H1 (cell line): ENCODE measurements around the gene ETDC. TPM values are rescaled to one million over a fixed set of nuclear protein-coding genes. Genes with fewer than 3 reads are reported as not detected.

Experiments used
- CTCF ChIA-PET: fragments of 300-600 bp; sonication (Branson Sonifier 250); formaldehyde crosslinking; loops from one replicate; lab custom pipeline; 2021; ENCODE audit not compliant: partially characterized antibody; lab: Charles Lee
- POLR2A ChIA-PET: fragments of 300-600 bp; sonication (Branson Sonifier 250); formaldehyde crosslinking; loops from one replicate; lab custom pipeline; 2021; ENCODE audit warnings: inconsistent platforms; ENCODE audit not compliant: partially characterized antibody; lab: Charles Lee
- DNase-seq, 2 experiments: peaks; one replicate each; pipeline versions ENCODE4 v3.0.0 to v3.0.0-alpha.2; 2010 to 2022; ENCODE audit warnings: low spot score in 2 of 2, low read depth in 1 of 2, mixed read lengths in 1 of 2
- FAIRE-seq: peaks from 2 replicates; lab custom pipeline; 2011; peaks lifted over from hg19 to GRCh38; lab: Jason Lieb, UNC
- H2AFZ ChIP-seq: 2 replicates; pipeline ENCODE4 v1.8.1; 2012; ENCODE audit warnings: low read length, inconsistent platforms
- H2AK5ac ChIP-seq: 2 replicates; pipeline ENCODE4 v1.6.1; 2013; ENCODE audit warnings: low read depth, low read length
- H2BK120ac ChIP-seq: replicated peaks from 2 replicates; pipeline ENCODE3; 2013; ENCODE audit warnings: low read depth, low read length, inconsistent platforms
- H2BK12ac ChIP-seq: 2 replicates; pipeline ENCODE4 v1.6.1; 2013; ENCODE audit warnings: low read depth, low read length
- H2BK15ac ChIP-seq: 2 replicates; pipeline ENCODE4 v1.6.1; 2013; ENCODE audit warnings: low read length
- H2BK20ac ChIP-seq: 2 replicates; pipeline ENCODE4 v1.6.1; 2013; ENCODE audit warnings: low read length
- H2BK5ac ChIP-seq: 2 replicates; pipeline ENCODE4 v1.6.1; 2013; ENCODE audit warnings: low read depth, low read length
- H3K14ac ChIP-seq: 2 replicates; pipeline ENCODE4 v1.6.1; 2013; ENCODE audit warnings: inconsistent platforms; ENCODE audit not compliant: insufficient read length
- H3K18ac ChIP-seq: 2 replicates; pipeline ENCODE4 v1.6.1; 2013; ENCODE audit warnings: low read length; ENCODE audit errors: extremely low read depth
- H3K23ac ChIP-seq: 2 replicates; pipeline ENCODE4 v1.6.1; 2013; ENCODE audit warnings: inconsistent platforms; ENCODE audit not compliant: insufficient read length
- H3K23me2 ChIP-seq: 2 replicates; pipeline ENCODE4 v1.6.1; 2013; ENCODE audit warnings: low read depth, low read length
- H3K27ac ChIP-seq: 2 replicates; pipeline ENCODE4 v1.6.1; 2011; ENCODE audit warnings: low read depth, low read length, inconsistent platforms
- H3K27me3 ChIP-seq, 4 experiments: replicated peaks in 1 of 4; 1 replicate in 1 of 4; 2 replicates in 3 of 4; pipeline versions ENCODE4 v1.6.1 to v1.8.1; 2011 to 2013; ENCODE audit warnings: low read length in 3 of 4, mild to moderate bottlenecking in 3 of 4, inconsistent platforms in 2 of 4, mixed read lengths in 2 of 4, moderate library complexity in 1 of 4; ENCODE audit not compliant: control insufficient read depth in 3 of 4, insufficient read depth in 3 of 4; ENCODE audit errors: extremely low read depth in 1 of 4
- H3K36me3 ChIP-seq, 4 experiments: 2 replicates each; pipeline versions ENCODE4 v1.6.1 to v1.8.1; 2011 to 2013; ENCODE audit warnings: mild to moderate bottlenecking in 4 of 4, low read length in 3 of 4, moderate library complexity in 2 of 4, control low read depth in 1 of 4, inconsistent platforms in 1 of 4; ENCODE audit not compliant: insufficient read depth in 4 of 4, control insufficient read depth in 2 of 4
- H3K4ac ChIP-seq: replicated peaks from 2 replicates; pipeline ENCODE3; 2013; ENCODE audit warnings: low read length, low read depth, mixed read lengths, inconsistent platforms; ENCODE audit not compliant: insufficient read length
- H3K4me1 ChIP-seq, 4 experiments: replicated peaks in 1 of 4; 1 replicate in 1 of 4; 2 replicates in 3 of 4; pipeline versions ENCODE4 v1.6.1 to v1.8.1; 2011 to 2013; ENCODE audit warnings: low read length in 3 of 4, inconsistent platforms in 2 of 4, mixed read lengths in 1 of 4; ENCODE audit not compliant: insufficient read depth in 4 of 4, control insufficient read depth in 3 of 4
- H3K4me2 ChIP-seq, 2 experiments: 2 replicates each; pipeline versions ENCODE4 v1.6.1 to v1.8.1; 2011 to 2013; ENCODE audit warnings: low read depth in 2 of 2, low read length in 2 of 2, control low read depth in 1 of 2, inconsistent platforms in 1 of 2, mild to moderate bottlenecking in 1 of 2; ENCODE audit not compliant: insufficient read depth in 1 of 2
- H3K4me3 ChIP-seq, 4 experiments: fragments of 200-600, 300-600 bp in 1 of 4; sonication (generic), shearing (Covaris generic), sonication (Bioruptor Twin) in 1 of 4; 2 replicates each; pipeline versions ENCODE4 v1.5.1 to v1.8.1; 2011 to 2016; ENCODE audit warnings: low read length in 4 of 4, low read depth in 3 of 4, control low read depth in 2 of 4, inconsistent platforms in 2 of 4, mild to moderate bottlenecking in 2 of 4, mixed read lengths in 1 of 4, moderate library complexity in 1 of 4; ENCODE audit not compliant: insufficient read depth in 2 of 4; ENCODE audit errors: extremely low read depth in 1 of 4
- H3K56ac ChIP-seq: replicated peaks from 2 replicates; pipeline ENCODE3; 2013; ENCODE audit warnings: low read depth, mild to moderate bottlenecking, mixed read lengths, low read length, inconsistent platforms; ENCODE audit not compliant: insufficient read length
- H3K79me1 ChIP-seq: 2 replicates; pipeline ENCODE4 v1.6.1; 2013; ENCODE audit warnings: low read depth, low read length, control low read depth
- H3K79me2 ChIP-seq, 2 experiments: 2 replicates each; pipeline versions ENCODE4 v1.6.1 to v1.8.1; 2012 to 2013; ENCODE audit warnings: low read length in 2 of 2, mild to moderate bottlenecking in 2 of 2, inconsistent platforms in 1 of 2; ENCODE audit not compliant: insufficient read depth in 2 of 2, control insufficient read depth in 1 of 2
- H3K9ac ChIP-seq, 4 experiments: replicated peaks in 1 of 4; 1 replicate in 1 of 4; 2 replicates in 3 of 4; pipeline versions ENCODE4 v1.6.1 to v1.8.1; 2011 to 2013; ENCODE audit warnings: low read depth in 3 of 4, low read length in 3 of 4, control low read depth in 2 of 4, mild to moderate bottlenecking in 2 of 4, moderate library complexity in 2 of 4, inconsistent platforms in 1 of 4; ENCODE audit errors: extremely low read depth in 1 of 4
- H3K9me3 ChIP-seq, 2 experiments: 2 replicates each; pipeline versions ENCODE4 v1.6.1 to v1.8.1; 2012 to 2013; ENCODE audit warnings: mild to moderate bottlenecking in 2 of 2, moderate library complexity in 2 of 2, control low read depth in 1 of 2, inconsistent platforms in 1 of 2, low read depth in 1 of 2, low read length in 1 of 2, mixed read lengths in 1 of 2; ENCODE audit not compliant: insufficient read depth in 2 of 2
- H4K20me1 ChIP-seq, 2 experiments: replicated peaks in 1 of 2; 2 replicates each; pipeline versions ENCODE3 to v1.8.1; 2011 to 2013; ENCODE audit warnings: inconsistent platforms in 2 of 2, low read length in 2 of 2, mild to moderate bottlenecking in 1 of 2; ENCODE audit not compliant: insufficient read depth in 2 of 2, control insufficient read depth in 1 of 2
- H4K5ac ChIP-seq: 2 replicates; pipeline ENCODE4 v1.6.1; 2013; ENCODE audit warnings: low read length, low read depth, mixed read lengths, inconsistent platforms; ENCODE audit not compliant: insufficient read length
- H4K8ac ChIP-seq: 2 replicates; pipeline ENCODE4 v1.8.0; 2013; ENCODE audit warnings: mild to moderate bottlenecking, moderate library complexity, low read length, inconsistent platforms; ENCODE audit not compliant: insufficient read depth; ENCODE audit errors: extremely low read depth
- H4K91ac ChIP-seq: replicated peaks from 2 replicates; pipeline ENCODE3; 2013; ENCODE audit warnings: low read length, mixed read lengths, inconsistent platforms; ENCODE audit not compliant: insufficient read length
- CTCF ChIP-seq, 3 experiments: IDR thresholded peaks; 1 replicate in 2 of 3; 2 replicates in 1 of 3; pipeline versions ENCODE4 v1.5.1 to v1.6.1; 2011; ENCODE audit warnings: low read length in 3 of 3, mild to moderate bottlenecking in 3 of 3, inconsistent platforms in 2 of 3, low read depth in 1 of 3, moderate library complexity in 1 of 3; ENCODE audit not compliant: insufficient read depth in 1 of 3; ENCODE audit errors: control extremely low read depth in 1 of 3
- E2F6 ChIP-seq: IDR thresholded peaks from 2 replicates; pipeline ENCODE4 v1.6.1; 2012; ENCODE audit warnings: inconsistent platforms
- JUN ChIP-seq: IDR thresholded peaks from 2 replicates; pipeline ENCODE4 v1.6.1; 2011; ENCODE audit warnings: low read depth, mild to moderate bottlenecking, improper control_type of control experiment, low read length
- NRF1 ChIP-seq: IDR thresholded peaks from 2 replicates; pipeline ENCODE4 v1.6.1; 2011; ENCODE audit warnings: mild to moderate bottlenecking, low read depth, low read length, improper control_type of control experiment
- POU5F1 ChIP-seq: IDR thresholded peaks from 2 replicates; pipeline ENCODE4 v1.6.1; 2011; ENCODE audit warnings: low read depth, mild to moderate bottlenecking, low read length, moderate library complexity
- RAD21 ChIP-seq, 2 experiments: IDR thresholded peaks in 1 of 2; conservative IDR thresholded peaks in 1 of 2; 2 replicates each; pipeline ENCODE4 v1.6.1; 2011; ENCODE audit warnings: low read depth in 2 of 2, low read length in 2 of 2, improper control_type of control experiment in 1 of 2, inconsistent platforms in 1 of 2, mild to moderate bottlenecking in 1 of 2, moderate library complexity in 1 of 2
- RBBP5 ChIP-seq: IDR thresholded peaks from 2 replicates; pipeline ENCODE4 v1.7.1; 2012; ENCODE audit warnings: low read depth, mild to moderate bottlenecking, inconsistent platforms, low read length, moderate library complexity, borderline replicate concordance
- SAP30 ChIP-seq: fragments of 300-600 bp; sonication (generic); IDR thresholded peaks from 2 replicates; pipeline ENCODE4 v1.7.1; 2012; ENCODE audit warnings: low read length, moderate library complexity, mild to moderate bottlenecking, inconsistent platforms; ENCODE audit not compliant: insufficient read depth, insufficient replicate concordance
- SIN3A ChIP-seq, 2 experiments: IDR thresholded peaks in 1 of 2; conservative IDR thresholded peaks in 1 of 2; 2 replicates each; pipeline ENCODE4 v1.6.1; 2011 to 2012; ENCODE audit warnings: low read length in 2 of 2, improper control_type of control experiment in 1 of 2, low read depth in 1 of 2, mild to moderate bottlenecking in 1 of 2
- TBP ChIP-seq: IDR thresholded peaks from 2 replicates; pipeline ENCODE4 v1.6.1; 2011; ENCODE audit warnings: low read depth, low read length, improper control_type of control experiment
- WGBS, 2 experiments: shearing (Covaris generic) in 1 of 2; methylation state at CpG; one replicate each; pipeline versions ENCODE4 v1.1.6 to v1.1.7; 2013 to 2015; ENCODE audit warnings: low lambda C conversion rate in 2 of 2, mixed read lengths in 2 of 2, inconsistent platforms in 1 of 2, low coverage in 1 of 2, missing lambda C conversion rate in 1 of 2; ENCODE audit not compliant: insufficient replicate concordance in 2 of 2, insufficient coverage in 1 of 2, insufficient read length in 1 of 2; ENCODE audit errors: extremely low coverage in 1 of 2, missing lambda C conversion rate in 1 of 2; 5-methylcytosine and 5-hydroxymethylcytosine counted together
- polyA plus RNA-seq, 7 experiments: library from polyadenylated mRNA; depleted of rRNA in 3 of 7; stranded (reverse) in 5 of 7; unstranded in 2 of 7; fragments of >200 nt in 5 of 7; fragments of 200-250 nt in 2 of 7; gene quantifications; 1 replicate in 5 of 7; 2 replicates in 1 of 7; 4 replicates in 1 of 7; pipeline versions ENCODE4 v1.2.1 to v1.2.3, GENCODE V29; 2011 to 2013; ENCODE audit warnings: missing spikeins in 2 of 7, mixed read lengths in 2 of 7
- total RNA-seq: library from RNA; stranded (reverse); fragmentation: NEBNext Ultra II Directional; extraction: Animal tissue kit (Norgen Biotek cat#: 25700); gene quantifications from 2 replicates; pipeline ENCODE4 v1.2.1, GENCODE V29; 2021

ETDC gene
- total and polyA plus RNA-seq, 2 of the 8 experiments (the other 6 are each of a cell fraction or from before 2014, with no cell fraction given): not detected

- Histone ChIP-seq H3K79me1 (no peaks in the 10 kb centered on the region), H3K23ac (no peak overlapping the region), H3K36me3 (peaks cover 0 to 27% (median 11%) of the 10 kb centered on the region in 4 experiments; a peak in 5 of 8 replicates), H3K4me1 (no peaks in the 10 kb centered on the region), H2AFZ (no peak overlapping the region), H3K9ac (no peak overlapping the region), H3K79me2 (peaks cover 0 to 16% of the 10 kb centered on the region in 2 experiments; a peak in 2 of 4 replicates), H3K4me3 (no peak overlapping the region), H2BK20ac (no peak overlapping the region), H3K27me3 (no peaks in the 10 kb centered on the region), H3K56ac (no peak overlapping the region), H3K18ac (no peak overlapping the region), H3K4me2 (no peak overlapping the region), H2BK15ac (no peak overlapping the region), H3K23me2 (peaks cover 2% of the 10 kb centered on the region; the same call in 1 of the 2 replicates), H2AK5ac (no peak overlapping the region), H4K20me1 (no peaks in the 10 kb centered on the region), H3K4ac (no peak overlapping the region), H3K27ac (no peak overlapping the region), H2BK5ac (no peak overlapping the region), H4K8ac (no peak overlapping the region), H2BK120ac (no peak overlapping the region), H2BK12ac (no peak overlapping the region), H3K14ac (no peak overlapping the region), H4K5ac (no peak overlapping the region), H4K91ac (no peak overlapping the region), H3K9me3 (no peaks in the 10 kb centered on the region)
- ChIA-PET POLR2A (no interaction called here), CTCF (interaction anchor here (1.3 to 1.5 kb wide), 3 partner anchors 87 to 134 kb away, joined by 3 to 4 read pairs (median 3); no protein-coding TSS in a partner anchor)
- FAIRE-seq: no peak
- no peak for DNase-seq
- 87% methylated on average over 6 of the region's 6 CpGs; no CpG with 5 or more reads in 1 of the 2 experiments for WGBS, 2 experiments
- TF ChIP-seq JUN (no peak), RAD21 (IDR thresholded peaks at IDR 0.05 in 1 of 2, conservative IDR thresholded peaks at IDR 0.05 in 1 of 2; ENCODE audit: low read depth in 2 of 2, low read length in 2 of 2) (no peak), SAP30 (no peak), RBBP5 (no peak), SIN3A (conservative IDR thresholded peaks at IDR 0.05 in 1 of 2, IDR thresholded peaks at IDR 0.05 in 1 of 2; ENCODE audit: low read depth in 1 of 2, low read length in 2 of 2) (no peak), E2F6 (no peak), POU5F1 (no peak), TBP (no peak), NRF1 (no peak), CTCF (IDR thresholded peaks at IDR 0.05; ENCODE audit: control extremely low read depth in 1 of 3, insufficient read depth in 1 of 3, low read depth in 1 of 3, low read length in 3 of 3) (no peak)
Measured at GRCh38 chrX:135346975-135347374, 37.7 kb downstream of the ETDC start.
